T-cell (primary cell): ENCODE results near the gene HSD11B1L. TPM values are rescaled to one million over a fixed set of nuclear protein-coding genes. Genes with fewer than 3 reads are reported as not detected.

ENCODE experiments used
- ATAC-seq, 4 experiments: fragments of 200-7000 bp in 3 of 4; fragments of 150-1000 bp in 1 of 4; cut with Tn5 transposase; replicated peaks in 1 of 4; 1 replicate in 3 of 4; 2 replicates in 1 of 4; pipeline ENCODE4 v1.10.0; 2021; ENCODE audit warnings: moderate library complexity in 3 of 4, mild to moderate bottlenecking in 2 of 4, moderate number of reproducible peaks in 1 of 4
- CTCF ChIA-PET, 2 donors: fragments of 300-600 bp; sonication (Branson Sonifier 250); formaldehyde crosslinking; loops; one replicate each; lab custom pipeline; 2022; ENCODE audit warnings: antibody characterized with exemption in 2 of 2; lab: Charles Lee
- POLR2A ChIA-PET, 2 donors: fragments of 300-600 bp; sonication (Branson Sonifier 250); formaldehyde crosslinking; loops; one replicate each; lab custom pipeline; 2022; ENCODE audit warnings: antibody characterized with exemption in 2 of 2; lab: Charles Lee
- DNase-seq, 35 experiments: peaks; one replicate each; pipeline versions ENCODE4 v3.0.0 to v3.0.0-alpha.2; 2013 to 2023
- H3K27ac ChIP-seq: one replicate; pipeline ENCODE4 v1.5.1; 2013; ENCODE audit warnings: low read length
- H3K27me3 ChIP-seq, 2 experiments: replicated peaks in 1 of 2; 1 replicate in 1 of 2; 2 replicates in 1 of 2; pipeline versions ENCODE4 v1.6.1 to v1.7.0; 2013; ENCODE audit warnings: low read length in 1 of 2, mixed read lengths in 1 of 2; ENCODE audit not compliant: control insufficient read depth in 2 of 2, insufficient read depth in 2 of 2; ENCODE audit errors: extremely low read depth in 1 of 2
- H3K36me3 ChIP-seq, 2 donors: 1 replicate in 1 of 2; 2 replicates in 1 of 2; pipeline versions ENCODE4 v1.6.1 to v1.7.0; 2013; ENCODE audit warnings: low read length in 1 of 2; ENCODE audit not compliant: control insufficient read depth in 2 of 2, insufficient read depth in 1 of 2; ENCODE audit errors: extremely low read depth in 1 of 2
- H3K4me1 ChIP-seq, 2 experiments: 1 replicate in 1 of 2; 2 replicates in 1 of 2; pipeline versions ENCODE4 v1.6.1 to v1.7.0; 2013; ENCODE audit warnings: low read length in 2 of 2, mixed read lengths in 1 of 2; ENCODE audit not compliant: insufficient read depth in 2 of 2, control insufficient read depth in 1 of 2; ENCODE audit errors: extremely low read depth in 1 of 2
- H3K4me3 ChIP-seq, 2 donors: 1 replicate in 1 of 2; 2 replicates in 1 of 2; pipeline versions ENCODE4 v1.5.1 to v1.7.0; 2013; ENCODE audit warnings: mild to moderate bottlenecking in 2 of 2, low read length in 1 of 2, moderate library complexity in 1 of 2; ENCODE audit not compliant: control insufficient read depth in 1 of 2; ENCODE audit errors: extremely low read depth in 1 of 2
- H3K9me3 ChIP-seq: 2 replicates; pipeline ENCODE4 v1.7.0; 2013
- H3K27ac Mint-ChIP-seq, 2 donors: one replicate each; pipeline ENCODE4 v1.8.0; 2020 to 2021; ENCODE audit warnings: mild to moderate bottlenecking in 2 of 2, mixed read lengths in 2 of 2
- H3K27me3 Mint-ChIP-seq, 2 donors: one replicate each; pipeline ENCODE4 v1.8.0; 2021 to 2022; ENCODE audit warnings: mixed read lengths in 2 of 2
- H3K36me3 Mint-ChIP-seq: one replicate; pipeline ENCODE4 v1.8.0; 2021; ENCODE audit warnings: mixed read lengths
- H3K4me1 Mint-ChIP-seq, 3 donors: one replicate each; pipeline ENCODE4 v1.8.0; 2020 to 2022; ENCODE audit warnings: mixed read lengths in 3 of 3, mild to moderate bottlenecking in 1 of 3
- H3K4me3 Mint-ChIP-seq, 3 donors: one replicate each; pipeline ENCODE4 v1.8.0; 2020 to 2022; ENCODE audit warnings: mild to moderate bottlenecking in 3 of 3, mixed read lengths in 3 of 3, moderate library complexity in 3 of 3
- H3K9me3 Mint-ChIP-seq, 3 donors: one replicate each; pipeline ENCODE4 v1.8.0; 2020 to 2022; ENCODE audit warnings: mixed read lengths in 3 of 3
- WGBS: methylation state at CpG from one replicate; pipeline ENCODE4 v1.1.5; 2013; ENCODE audit warnings: missing lambda C conversion rate; ENCODE audit not compliant: insufficient coverage; 5-methylcytosine and 5-hydroxymethylcytosine counted together
- total RNA-seq, 35 experiments: library from RNA in 6 of 35; stranded (reverse) in 6 of 35; fragments of 120-200 nt in 1 of 35; gene quantifications; one replicate each; pipeline versions ENCODE4 v1.2.1 to v1.2.4 and lab custom pipeline; 2013 to 2026

Gene HSD11B1L
- total RNA-seq, 5 donors from 2014 or later (not counting 1 experiment from before 2014, with no cell fraction given) = 3.2 to 6.1 (median 4.4) TPM

- ChIA-PET CTCF (no interaction called here), POLR2A (no interaction called here)
- Histone ChIP-seq H3K27me3 (no peaks in the 10 kb centered on the region), H3K4me1 (no peaks in the 10 kb centered on the region), H3K4me3 (no peak overlapping the region), H3K9me3 (no peaks in the 10 kb centered on the region), H3K27ac (no peak overlapping the region), H3K36me3 (peaks cover 34 to 82% of the 10 kb centered on the region in 2 donors)
- Mint-ChIP-seq H3K27me3 (no peaks in the 10 kb centered on the region), H3K4me3 (no peak overlapping the region), H3K27ac (no peak overlapping the region), H3K36me3 (peaks cover 72% of the 10 kb centered on the region), H3K9me3 (no peaks in the 10 kb centered on the region), H3K4me1 (peaks cover 14 to 25% (median 21%) of the 10 kb centered on the region in 3 donors)
- WGBS = 100% methylated on average over 3 of the region's 11 CpGs
- DNase-seq (no peak), ATAC-seq (no peak)
Observed at GRCh38 chr19:5648464-5648863, 32.4 kb upstream of the HSD11B1L start.

DNA sequence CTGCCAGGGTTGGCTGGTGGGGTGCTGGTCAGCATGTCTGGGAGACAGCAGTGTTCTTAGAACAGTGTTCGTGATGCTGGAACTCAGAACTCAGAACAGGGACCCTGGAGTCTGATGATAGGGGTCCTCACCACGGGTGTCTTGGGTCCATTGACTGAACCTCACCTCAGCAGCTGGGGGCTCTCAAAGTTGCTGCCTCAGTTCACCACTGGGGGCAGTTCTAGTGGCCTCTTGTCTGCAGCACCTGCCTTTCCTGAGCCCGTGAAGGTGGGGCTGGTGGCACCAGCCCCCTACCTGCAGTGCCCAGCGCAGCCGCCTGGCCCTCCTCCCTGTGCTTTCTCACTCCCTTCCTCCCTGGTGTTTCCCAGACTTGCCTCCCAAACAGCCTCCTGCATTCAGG is 29.5 kb upstream of the HSD11B1L start:
- Mint-ChIP-seq H3K27me3 (no peaks in the 10 kb centered on the region), H3K36me3 (peaks cover 70% of the 10 kb centered on the region), H3K4me3 (no peak overlapping the region), H3K4me1 (peaks cover 0 to 7% (median 3%) of the 10 kb centered on the region in 3 donors), H3K27ac (no peak overlapping the region), H3K9me3 (no peaks in the 10 kb centered on the region)
- H3K27ac ChIP-seq = no peak overlapping the region
- ATAC-seq (no peak), DNase-seq (no peak)
- CTCF ChIA-PET = no interaction called here
- POLR2A ChIA-PET = no interaction called here
- H3K4me3 ChIP-seq = no peak overlapping the region
- no peaks in the 10 kb centered on the region for H3K9me3 ChIP-seq
- H3K27me3 ChIP-seq = no peaks in the 10 kb centered on the region
- H3K4me1 ChIP-seq = no peaks in the 10 kb centered on the region
- H3K36me3 ChIP-seq = peaks cover 49 to 87% of the 10 kb centered on the region in 2 donors
- 95% methylated on average over 5 of the region's 5 CpGs for WGBS

DNA sequence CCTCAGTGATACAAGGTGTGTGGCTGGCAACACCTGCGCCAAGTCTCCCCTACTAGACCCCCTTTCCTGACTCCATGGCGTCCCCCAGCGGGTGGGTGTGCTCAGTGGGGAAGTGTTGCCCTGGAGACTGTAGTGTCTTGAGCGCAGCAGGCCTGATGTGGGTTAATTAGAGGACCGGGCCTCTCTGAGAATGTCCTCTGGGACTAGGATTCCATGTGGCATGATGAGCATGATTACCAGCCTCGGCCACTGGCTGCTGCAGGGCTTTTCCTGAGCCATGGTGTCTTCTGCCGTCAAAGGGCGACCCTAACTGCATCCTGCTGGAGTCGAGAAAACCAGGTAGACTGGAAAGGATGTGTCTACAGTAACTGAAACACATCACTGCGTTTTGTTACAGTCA is 28.6 kb upstream of the HSD11B1L start:
- Histone ChIP-seq H3K27ac (no peak overlapping the region), H3K4me1 (no peaks in the 10 kb centered on the region), H3K4me3 (no peak overlapping the region), H3K36me3 (peaks cover 45 to 87% of the 10 kb centered on the region in 2 donors), H3K9me3 (no peaks in the 10 kb centered on the region), H3K27me3 (no peaks in the 10 kb centered on the region)
- Mint-ChIP-seq H3K4me3 (no peak overlapping the region), H3K4me1 (no peaks in the 10 kb centered on the region), H3K27ac (no peak overlapping the region), H3K9me3 (no peaks in the 10 kb centered on the region), H3K27me3 (no peaks in the 10 kb centered on the region), H3K36me3 (peaks cover 64% of the 10 kb centered on the region)
- ATAC-seq (no peak), DNase-seq (no peak)
- ChIA-PET POLR2A (no interaction called here), CTCF (no interaction called here)
- 97% methylated on average over 7 of the region's 10 CpGs for WGBS

- peaks cover 54% of the 10 kb centered on the region for H3K36me3 Mint-ChIP-seq
- no peaks in the 10 kb centered on the region for H3K9me3 Mint-ChIP-seq
- ATAC-seq (no peak), DNase-seq (no peak)
- ChIA-PET CTCF (interaction anchor here (0.5 to 0.7 kb wide), 3 partner anchors 15 to 725 kb away, joined by 3 to 15 read pairs (median 6); partner anchors contain the start of genes SAFB (in 1 of the 2) and SAFB2 (in 1 of the 2)), POLR2A (no interaction called here)
- no peak overlapping the region for H3K4me3 ChIP-seq
- H3K27me3 Mint-ChIP-seq = no peaks in the 10 kb centered on the region
- no peaks in the 10 kb centered on the region for H3K4me1 ChIP-seq
- WGBS = 95% methylated on average over 4 of the region's 5 CpGs
- no peaks in the 10 kb centered on the region for H3K4me1 Mint-ChIP-seq
- H3K27ac ChIP-seq = no peak overlapping the region
- H3K4me3 Mint-ChIP-seq = peak overlapping the region in 1 of 3 donors; percentile 16
- H3K9me3 ChIP-seq = no peaks in the 10 kb centered on the region
- H3K27ac Mint-ChIP-seq = no peak overlapping the region
- peaks cover 57 to 92% of the 10 kb centered on the region in 2 donors for H3K36me3 ChIP-seq
- H3K27me3 ChIP-seq = no peaks in the 10 kb centered on the region
Observed at GRCh38 chr19:5654931-5655330, 25.9 kb upstream of the HSD11B1L start.

DNA sequence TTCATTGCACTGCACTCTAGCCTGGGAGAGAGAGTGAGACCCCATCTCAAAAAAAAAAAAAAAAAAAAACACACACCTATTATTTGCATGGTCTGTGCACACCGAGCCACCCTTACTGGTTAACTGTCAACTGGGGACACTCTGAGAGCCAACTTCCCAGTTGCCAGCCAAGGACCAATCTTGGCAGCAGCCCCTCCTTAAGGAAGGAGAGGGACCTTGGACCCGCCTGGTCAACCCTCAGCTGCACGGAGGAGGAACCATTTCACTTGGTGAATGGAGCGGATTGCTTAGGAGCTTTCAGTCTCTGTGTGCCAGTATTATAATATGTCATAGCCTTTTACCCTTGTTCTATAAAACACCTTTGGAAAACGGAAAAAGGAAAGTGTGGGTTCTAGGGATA is 25.4 kb upstream of the HSD11B1L start:
- no peaks in the 10 kb centered on the region for H3K4me1 Mint-ChIP-seq
- Histone ChIP-seq H3K4me3 (no peak overlapping the region), H3K9me3 (no peaks in the 10 kb centered on the region), H3K4me1 (no peaks in the 10 kb centered on the region), H3K27ac (no peak overlapping the region), H3K36me3 (peaks cover 58 to 93% of the 10 kb centered on the region in 2 donors), H3K27me3 (no peaks in the 10 kb centered on the region)
- H3K27ac Mint-ChIP-seq = no peak overlapping the region
- ChIA-PET POLR2A (no interaction called here), CTCF (interaction anchor here (0.5 to 0.7 kb wide), 2 partner anchors 14 to 725 kb away, joined by 6 to 15 read pairs; no protein-coding TSS in a partner anchor)
- DNase-seq (no peak), ATAC-seq (no peak)
- H3K36me3 Mint-ChIP-seq = peaks cover 52% of the 10 kb centered on the region
- WGBS = 88% methylated on average over 1 of the region's 5 CpGs
- no peak overlapping the region for H3K4me3 Mint-ChIP-seq
- H3K27me3 Mint-ChIP-seq = no peaks in the 10 kb centered on the region
- H3K9me3 Mint-ChIP-seq = no peaks in the 10 kb centered on the region

GRCh38 chr19:5661483-5661882 is 19.3 kb upstream of the HSD11B1L start:
- Histone ChIP-seq H3K27me3 (no peaks in the 10 kb centered on the region), H3K9me3 (no peaks in the 10 kb centered on the region), H3K4me1 (no peaks in the 10 kb centered on the region), H3K36me3 (peaks cover 45 to 91% of the 10 kb centered on the region in 2 donors), H3K27ac (no peak overlapping the region), H3K4me3 (no peak overlapping the region)
- no peak for DNase-seq
- no peaks in the 10 kb centered on the region for H3K27me3 Mint-ChIP-seq
- no peak overlapping the region for H3K4me3 Mint-ChIP-seq
- H3K27ac Mint-ChIP-seq = no peak overlapping the region
- no peak for ATAC-seq
- H3K9me3 Mint-ChIP-seq = no peaks in the 10 kb centered on the region
- ChIA-PET CTCF (no interaction called here), POLR2A (no interaction called here)
- H3K36me3 Mint-ChIP-seq = peaks cover 44% of the 10 kb centered on the region
- 98% methylated on average over 42 of the region's 42 CpGs for WGBS
- no peaks in the 10 kb centered on the region for H3K4me1 Mint-ChIP-seq

DNA sequence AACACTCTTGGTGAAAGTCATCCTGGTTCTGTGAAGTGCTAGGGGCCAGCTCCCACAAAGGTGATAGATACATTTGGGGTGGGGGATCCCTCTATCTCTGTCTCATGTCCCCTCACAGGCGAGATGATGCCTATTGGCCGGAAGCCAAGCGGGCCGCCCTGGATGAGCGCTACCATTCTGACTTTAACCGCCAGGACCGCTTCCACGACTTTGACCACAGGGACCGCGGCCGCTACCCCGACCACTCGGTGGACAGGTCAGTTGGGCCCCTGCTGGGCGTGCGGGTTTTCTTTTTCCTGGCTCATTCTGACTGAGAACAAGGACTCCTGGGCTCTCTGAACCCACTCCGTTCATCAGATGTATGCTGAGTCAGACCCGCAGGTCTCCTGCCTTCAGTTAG is 16.9 kb upstream of the HSD11B1L start:
- H3K9me3 Mint-ChIP-seq = no peaks in the 10 kb centered on the region

More for the DNA sequence above, 16.9 kb upstream of the HSD11B1L start:
- Histone ChIP-seq H3K27ac (no peak overlapping the region), H3K4me1 (no peaks in the 10 kb centered on the region), H3K9me3 (no peaks in the 10 kb centered on the region), H3K27me3 (no peaks in the 10 kb centered on the region), H3K4me3 (no peak overlapping the region), H3K36me3 (peaks cover 36 to 90% of the 10 kb centered on the region in 2 donors)
- DNase-seq (no peak), ATAC-seq (no peak)
- 96% methylated on average over 15 of the region's 17 CpGs for WGBS
- H3K4me3 Mint-ChIP-seq = no peak overlapping the region
- H3K36me3 Mint-ChIP-seq = peaks cover 46% of the 10 kb centered on the region
- no peak overlapping the region for H3K27ac Mint-ChIP-seq
- no peaks in the 10 kb centered on the region for H3K4me1 Mint-ChIP-seq
- no peaks in the 10 kb centered on the region for H3K27me3 Mint-ChIP-seq
- POLR2A ChIA-PET = no interaction called here
- CTCF ChIA-PET = no interaction called here
